Thyroid gland (tissue), 4 donors: Measurements from ENCODE around the gene PRH2. TPM values are rescaled to one million over a fixed set of nuclear protein-coding genes. Genes with fewer than 3 reads are reported as not detected.

Experiments
- DNase-seq, 2 donors: peaks; one replicate each; pipeline ENCODE4 v3.0.0-alpha.2; 2019
- H3K27ac ChIP-seq, 3 donors: fragments of 200-600 bp; sonication (generic); 1 replicate in 2 of 3; 2 replicates in 1 of 3; pipeline ENCODE4 v1.5.1; 2016 to 2019; ENCODE audit warnings: mild to moderate bottlenecking in 1 of 3, moderate library complexity in 1 of 3
- H3K27me3 ChIP-seq: fragments of 200-600 bp; sonication (generic); one replicate; pipeline ENCODE4 v1.5.1; 2019
- H3K36me3 ChIP-seq, 2 donors: fragments of 200-600 bp; sonication (generic); one replicate each; pipeline ENCODE4 v1.5.1; 2016 to 2019
- H3K4me1 ChIP-seq, 2 donors: fragments of 200-600 bp; sonication (generic); one replicate each; pipeline ENCODE4 v1.5.1; 2017 to 2019
- H3K4me3 ChIP-seq, 3 donors: fragments of 200-600 bp; sonication (generic); replicated peaks in 1 of 3; 1 replicate in 2 of 3; 2 replicates in 1 of 3; pipeline ENCODE4 v1.5.1; 2016; ENCODE audit warnings: mild to moderate bottlenecking in 1 of 3
- H3K9me3 ChIP-seq: fragments of 200-600 bp; sonication (generic); one replicate; pipeline ENCODE4 v1.5.1; 2017
- CTCF ChIP-seq, 6 experiments: fragments of 200-600 bp in 3 of 6; fragments of 450-650 bp in 3 of 6; sonication (generic) in 3 of 6; IDR thresholded peaks; one replicate each; pipeline ENCODE4 v1.5.1; 2016 to 2019; ENCODE audit warnings: antibody characterized with exemption in 6 of 6, mild to moderate bottlenecking in 2 of 6, inconsistent platforms in 1 of 6, moderate library complexity in 1 of 6
- POLR2A ChIP-seq, 2 donors: fragments of 450-650 bp; IDR thresholded peaks; one replicate each; pipeline ENCODE4 v1.6.1; 2017; ENCODE audit warnings: antibody characterized with exemption in 2 of 2, mild to moderate bottlenecking in 2 of 2, moderate library complexity in 1 of 2
- WGBS, 2 donors: methylation state at CpG; one replicate each; pipeline ENCODE4 v1.1.5; 2017; 5-methylcytosine and 5-hydroxymethylcytosine counted together
- intact Hi-C: fragments of 100-400 bp; cut with DNase I; formaldehyde crosslinking; loops from one replicate; pipeline ENCODE4 v1.15.1; 2023
- total RNA-seq, 4 donors: library from RNA; depleted of rRNA; stranded (reverse); fragments of >200 nt; gene quantifications; one replicate each; pipeline ENCODE4 v1.2.3, GENCODE V29; 2016

The PRH2 gene
- total RNA-seq, 4 donors from 2014 or later, result not detected

GRCh38 chr12:10966314-10966713 is 37.3 kb downstream of the PRH2 start:
- no peaks in the 10 kb centered on the region for H3K27me3 ChIP-seq
- no peak overlapping the region for H3K27ac ChIP-seq
- H3K36me3 ChIP-seq, result no peaks in the 10 kb centered on the region
- H3K9me3 ChIP-seq, result no peaks in the 10 kb centered on the region
- no peaks in the 10 kb centered on the region for H3K4me1 ChIP-seq
- intact Hi-C loops, result no loop called here
- no peak overlapping the region for H3K4me3 ChIP-seq
- TF ChIP-seq POLR2A (IDR thresholded peaks at IDR 0.05) (no peak), CTCF (IDR thresholded peaks at IDR 0.05) (no peak)
- DNase-seq, result no peak

DNA sequence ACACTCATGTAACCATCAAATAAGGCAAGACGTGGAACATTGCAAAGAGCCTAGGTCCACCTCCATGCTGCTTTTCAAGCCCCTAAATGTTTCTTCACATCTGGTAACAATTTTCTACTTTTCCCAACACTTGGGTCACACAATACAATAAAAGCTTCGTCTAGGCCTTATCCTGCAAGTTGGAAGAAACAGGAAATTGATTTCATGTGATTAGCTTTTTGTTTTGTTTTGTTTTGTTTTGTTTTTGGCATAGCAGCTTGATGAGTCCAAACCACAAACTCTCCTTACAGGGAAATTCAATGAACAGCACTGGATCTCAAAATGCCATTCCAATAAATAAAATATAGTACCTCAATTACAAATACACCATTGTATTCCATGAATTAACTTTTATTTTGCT is 38.4 kb downstream of the PRH2 start:
- H3K27ac ChIP-seq, result no peak overlapping the region
- 68 to 75% methylated on average over 2 of the region's 2 CpGs for WGBS, 2 donors
- H3K36me3 ChIP-seq, result no peaks in the 10 kb centered on the region
- no peaks in the 10 kb centered on the region for H3K27me3 ChIP-seq
- H3K4me1 ChIP-seq, result no peaks in the 10 kb centered on the region
- no peaks in the 10 kb centered on the region for H3K9me3 ChIP-seq
- intact Hi-C loops, result no loop called here
- no peak overlapping the region for H3K4me3 ChIP-seq
- no peak for DNase-seq
- TF ChIP-seq CTCF (IDR thresholded peaks at IDR 0.05) (no peak), POLR2A (IDR thresholded peaks at IDR 0.05) (no peak)

- no peak for TF ChIP-seq CTCF (IDR thresholded peaks at IDR 0.05)
- no peaks in the 10 kb centered on the region for H3K4me1 ChIP-seq
- 80 to 84% methylated on average over 12 to 13 of the region's 15 CpGs for WGBS, 2 donors
- H3K9me3 ChIP-seq, result no peaks in the 10 kb centered on the region
- peak; percentile 5 to 14 for DNase-seq
- H3K4me3 ChIP-seq, result no peak overlapping the region
- H3K27ac ChIP-seq, result no peak overlapping the region
- H3K27me3 ChIP-seq, result no peaks in the 10 kb centered on the region
- no peaks in the 10 kb centered on the region for H3K36me3 ChIP-seq
- intact Hi-C loops, result no loop called here
Measured at GRCh38 chr12:10968765-10969456, 39.9 kb downstream of the PRH2 start.

GRCh38 chr12:10974965-10975364 is 45.9 kb downstream of the PRH2 start:
- H3K27me3 ChIP-seq, result no peaks in the 10 kb centered on the region
- intact Hi-C loops, result no loop called here

More at GRCh38 chr12:10974965-10975364, 45.9 kb downstream of the PRH2 start:
- Histone ChIP-seq H3K36me3 (no peaks in the 10 kb centered on the region), H3K9me3 (no peaks in the 10 kb centered on the region), H3K4me1 (no peaks in the 10 kb centered on the region), H3K27ac (no peak overlapping the region), H3K4me3 (no peak overlapping the region)
- DNase-seq, result no peak
- no peak for TF ChIP-seq CTCF (IDR thresholded peaks at IDR 0.05)
- no peak for TF ChIP-seq POLR2A (IDR thresholded peaks at IDR 0.05)
- WGBS, 2 donors, result 83 to 88% methylated on average over 3 of the region's 3 CpGs
